GM23338 (cell line): Measurements from ENCODE around the gene TMEM185A. TPM values are rescaled to one million over a fixed set of nuclear protein-coding genes. Genes with fewer than 3 reads are reported as not detected.

Experiments used
- ATAC-seq: fragments of 200-7000 bp; cut with Tn5 transposase; 3 replicates; pipeline ENCODE4 v1.9.1; 2020
- DNase-seq: peaks from one replicate; pipeline ENCODE4 v3.0.0-alpha.2; 2015; ENCODE audit warnings: low spot score
- H2AFZ ChIP-seq: fragments of 200-600 bp; sonication (generic); 2 replicates; pipeline ENCODE4 v1.8.0; 2016; ENCODE audit warnings: antibody characterized with exemption, mild to moderate bottlenecking, moderate library complexity
- H3F3A ChIP-seq: fragments of 200-600 bp; sonication (generic); replicated peaks from 2 replicates; pipeline ENCODE4 v1.8.0; 2017; ENCODE audit warnings: antibody characterized with exemption, mixed run types, low read depth
- H3K27ac ChIP-seq: fragments of 200-600 bp; sonication (generic); 2 replicates; pipeline ENCODE4 v1.6.1; 2016; ENCODE audit warnings: low read depth
- H3K27me3 ChIP-seq: fragments of 200-600 bp; sonication (generic); 2 replicates; pipeline ENCODE4 v1.8.0; 2016; ENCODE audit warnings: mild to moderate bottlenecking, mixed run types, moderate library complexity; ENCODE audit not compliant: insufficient read depth
- H3K36me3 ChIP-seq: fragments of 200-600 bp; sonication (generic); 2 replicates; pipeline ENCODE4 v1.8.0; 2016; ENCODE audit warnings: mild to moderate bottlenecking; ENCODE audit not compliant: insufficient read depth
- H3K4me1 ChIP-seq: fragments of 200-600 bp; sonication (generic); 2 replicates; pipeline ENCODE4 v1.8.0; 2016; ENCODE audit warnings: mild to moderate bottlenecking, moderate library complexity; ENCODE audit not compliant: insufficient read depth
- H3K4me2 ChIP-seq: fragments of 200-600 bp; sonication (generic); 2 replicates; pipeline ENCODE4 v1.7.1; 2017; ENCODE audit warnings: mixed run types
- H3K4me3 ChIP-seq: fragments of 200-600 bp; sonication (generic); 2 replicates; pipeline ENCODE4 v1.6.1; 2016; ENCODE audit warnings: mixed run types
- H3K79me2 ChIP-seq: fragments of 200-600 bp; sonication (generic); replicated peaks from 2 replicates; pipeline ENCODE4 v1.8.0; 2017; ENCODE audit warnings: mild to moderate bottlenecking; ENCODE audit not compliant: insufficient read depth
- H3K9me2 ChIP-seq: fragments of 200-600 bp; sonication (generic); 2 replicates; pipeline ENCODE4 v1.8.0; 2017; ENCODE audit not compliant: insufficient read depth
- H4K20me1 ChIP-seq: fragments of 200-600 bp; sonication (generic); replicated peaks from 2 replicates; pipeline ENCODE4 v1.8.0; 2017; ENCODE audit warnings: mild to moderate bottlenecking; ENCODE audit not compliant: insufficient read depth
- H3K27ac Mint-ChIP-seq: 2 replicates; pipeline ENCODE4 v1.8.0; 2020; ENCODE audit warnings: inconsistent platforms, mild to moderate bottlenecking, moderate library complexity, mixed read lengths
- H3K27me3 Mint-ChIP-seq: 3 replicates; pipeline ENCODE4 v1.8.0; 2022; ENCODE audit warnings: low read depth, mild to moderate bottlenecking, moderate library complexity, mixed read lengths, inconsistent platforms; ENCODE audit not compliant: insufficient read depth, poor library complexity
- H3K36me3 Mint-ChIP-seq: 3 replicates; pipeline ENCODE4 v1.8.0; 2021; ENCODE audit warnings: low read depth, mild to moderate bottlenecking, inconsistent platforms, moderate library complexity, mixed read lengths
- H3K4me1 Mint-ChIP-seq: 3 replicates; pipeline ENCODE4 v1.8.0; 2020; ENCODE audit warnings: mild to moderate bottlenecking, inconsistent platforms, mixed read lengths
- H3K4me3 Mint-ChIP-seq: 3 replicates; pipeline ENCODE4 v1.8.0; 2021; ENCODE audit warnings: moderate library complexity, mild to moderate bottlenecking, inconsistent platforms, mixed read lengths
- H3K9me3 Mint-ChIP-seq: 3 replicates; pipeline ENCODE4 v1.8.0; 2020; ENCODE audit warnings: moderate library complexity, mild to moderate bottlenecking, inconsistent platforms, mixed read lengths
- CREB1 ChIP-seq: fragments of 250-450 bp; sonication (Bioruptor Pico); IDR thresholded peaks from 2 replicates; pipeline ENCODE4 v1.5.0; 2020; ENCODE audit warnings: low read depth, mild to moderate bottlenecking, moderate library complexity
- CTCF ChIP-seq, 2 experiments: fragments of 200-600 bp in 1 of 2; sonication (generic) in 1 of 2; conservative IDR thresholded peaks; 2 replicates each; pipeline versions ENCODE4 v1.5.1 to v1.6.1; 2016 to 2017; ENCODE audit warnings: antibody characterized with exemption in 2 of 2, low read depth in 2 of 2, mild to moderate bottlenecking in 2 of 2, moderate library complexity in 1 of 2
- ETS1 ChIP-seq: IDR thresholded peaks from 2 replicates; pipeline ENCODE4 v1.6.1; 2016; ENCODE audit warnings: antibody characterized with exemption
- JUNB ChIP-seq: IDR thresholded peaks from one replicate; pipeline ENCODE4 v1.6.1; 2016; ENCODE audit warnings: antibody characterized with exemption; ENCODE audit not compliant: unreplicated experiment
- NANOG ChIP-seq: IDR thresholded peaks from 2 replicates; pipeline ENCODE4 v1.6.1; 2016; ENCODE audit warnings: antibody characterized with exemption, borderline replicate concordance
- POLR2AphosphoS5 ChIP-seq: IDR thresholded peaks from 2 replicates; pipeline ENCODE4 v1.6.1; 2016; ENCODE audit warnings: antibody characterized with exemption, low read depth
- REST ChIP-seq: IDR thresholded peaks from one replicate; pipeline ENCODE4 v1.6.1; 2018; ENCODE audit warnings: antibody characterized with exemption; ENCODE audit not compliant: unreplicated experiment
- STAT1 ChIP-seq: IDR thresholded peaks from one replicate; pipeline ENCODE4 v1.6.1; 2016; ENCODE audit warnings: antibody characterized with exemption; ENCODE audit not compliant: unreplicated experiment
- ZNF114 ChIP-seq: fragments of 250-450 bp; sonication (Bioruptor Pico); IDR thresholded peaks from 2 replicates; pipeline ENCODE4 v1.5.0; 2020; ENCODE audit warnings: mild to moderate bottlenecking, moderate library complexity
- ZNF331 ChIP-seq: fragments of 250-450 bp; sonication (Bioruptor Pico); IDR thresholded peaks from 2 replicates; pipeline ENCODE4 v1.5.0; 2020; ENCODE audit warnings: low read depth, mild to moderate bottlenecking, moderate library complexity
- ZNF462 ChIP-seq: fragments of 250-450 bp; sonication (Bioruptor Pico); IDR thresholded peaks from 2 replicates; pipeline ENCODE4 v1.5.0; 2020; ENCODE audit warnings: mild to moderate bottlenecking, moderate library complexity
- polyA plus RNA-seq: library from polyadenylated mRNA; unstranded; fragments of >200 nt; fragmentation: Nextera tagmentation; extraction: Ambion mirVana; gene quantifications from 2 replicates; pipeline ENCODE4 v1.2.1, GENCODE V29; 2016
- total RNA-seq: library from RNA; depleted of rRNA; stranded (reverse); fragments of >200 nt; shearing (Covaris generic); gene quantifications from 2 replicates; pipeline ENCODE4 v1.2.3, GENCODE V29; 2014

Gene TMEM185A
- total and polyA plus RNA-seq, 2 experiments from 2014 or later, result 9.3 to 16.7 TPM

GRCh38 chrX:149643496-149643895, 11.9 kb upstream of the TMEM185A start (continued):
- TF ChIP-seq CTCF (conservative IDR thresholded peaks at IDR 0.05; ENCODE audit: low read depth in 2 of 2) (no peak), ZNF114 (CRISPR knock-in tag) (no peak)

- H3K4me2 ChIP-seq, result no peak overlapping the region
- no peaks in the 10 kb centered on the region for H3K4me1 ChIP-seq
- no peak overlapping the region for H2AFZ ChIP-seq
- H3K4me3 ChIP-seq, result no peak overlapping the region
- Mint-ChIP-seq H3K4me1 (no peaks in the 10 kb centered on the region), H3K36me3 (no peaks in the 10 kb centered on the region), H3K9me3 (peaks cover 2% of the 10 kb centered on the region; the same call in 1 of the 3 replicates), H3K4me3 (no peak overlapping the region), H3K27ac (no peak overlapping the region), H3K27me3 (no peaks in the 10 kb centered on the region)
- no peaks in the 10 kb centered on the region for H4K20me1 ChIP-seq
- H3K9me2 ChIP-seq, result no peaks in the 10 kb centered on the region
- no peaks in the 10 kb centered on the region for H3F3A ChIP-seq
- no peaks in the 10 kb centered on the region for H3K27me3 ChIP-seq
- H3K36me3 ChIP-seq, result no peaks in the 10 kb centered on the region
- no peak for ATAC-seq
- no peak overlapping the region for H3K27ac ChIP-seq
- H3K79me2 ChIP-seq, result no peaks in the 10 kb centered on the region
- no peak for DNase-seq
- TF ChIP-seq CTCF (conservative IDR thresholded peaks at IDR 0.05; ENCODE audit: low read depth in 2 of 2), result no peak
- no peak for TF ChIP-seq CREB1 (CRISPR knock-in tag)
- no peak for TF ChIP-seq JUNB
- no peak for TF ChIP-seq ZNF331
- no peak for TF ChIP-seq STAT1
- TF ChIP-seq ZNF462 (CRISPR knock-in tag), result no peak
- no peak for TF ChIP-seq ZNF114 (CRISPR knock-in tag)
- TF ChIP-seq NANOG, result no peak
- TF ChIP-seq REST, result no peak
- TF ChIP-seq POLR2AphosphoS5, result no peak
- TF ChIP-seq ETS1, result no peak
These were observed 10.2 kb upstream of the TMEM185A start for GRCh38 chrX:149641835-149642234.
